SU-DHL-6 (cell line): ENCODE measurements around the gene BBS7.

Source experiments
- H2AFZ ChIP-seq: fragments of 200-600 bp; sonication (generic); 2 replicates; pipeline ENCODE4 v1.6.1; 2014; ENCODE audit warnings: low read depth, mild to moderate bottlenecking, moderate library complexity, mixed read lengths, antibody characterized with exemption, low read length; ENCODE audit not compliant: severe bottlenecking
- H3F3A ChIP-seq: fragments of 200-600 bp; shearing (Covaris generic); 2 replicates; pipeline ENCODE4 v1.6.0; 2016; ENCODE audit warnings: antibody characterized with exemption, mild to moderate bottlenecking; ENCODE audit not compliant: insufficient read depth
- H3K27ac ChIP-seq: fragments of 200-600 bp; sonication (generic); 2 replicates; pipeline ENCODE4 v1.5.1; 2016; ENCODE audit warnings: low read depth, mild to moderate bottlenecking, low read length, moderate library complexity, mixed read lengths
- H3K27me3 ChIP-seq: fragments of 200-600 bp; sonication (generic), shearing (Covaris generic); 2 replicates; pipeline ENCODE4 v1.6.0; 2014; ENCODE audit warnings: mild to moderate bottlenecking, low read length
- H3K36me3 ChIP-seq: fragments of 200-600 bp; sonication (generic); 2 replicates; pipeline ENCODE4 v1.6.1; 2014; ENCODE audit warnings: mild to moderate bottlenecking, low read length, mixed read lengths
- H3K4me2 ChIP-seq: fragments of 300-600, 200-600 bp; shearing (Covaris generic), sonication (generic); 2 replicates; pipeline ENCODE4 v1.6.0; 2014; ENCODE audit warnings: low read length, low read depth, mild to moderate bottlenecking; ENCODE audit not compliant: poor library complexity, severe bottlenecking
- H3K4me3 ChIP-seq: fragments of 200-600 bp; sonication (generic); 2 replicates; pipeline ENCODE4 v1.5.1; 2014; ENCODE audit warnings: antibody characterized with exemption, low read length, mild to moderate bottlenecking, mixed read lengths; ENCODE audit not compliant: insufficient read depth, poor library complexity, severe bottlenecking
- H3K79me2 ChIP-seq: fragments of 200-600 bp; sonication (generic); 2 replicates; pipeline ENCODE4 v1.6.1; 2014; ENCODE audit warnings: mild to moderate bottlenecking, low read length, moderate library complexity; ENCODE audit not compliant: insufficient read depth
- H3K9ac ChIP-seq: fragments of 200-600 bp; sonication (generic); 2 replicates; pipeline ENCODE4 v1.7.0; 2014; ENCODE audit warnings: mild to moderate bottlenecking, low read length
- H3K9me2 ChIP-seq: fragments of 200-600 bp; sonication (generic); replicated peaks from 2 replicates; pipeline ENCODE4 v1.6.1; 2014; ENCODE audit warnings: low read length; ENCODE audit not compliant: insufficient read depth
- H3K9me3 ChIP-seq: fragments of 200-600 bp; sonication (generic); 2 replicates; pipeline ENCODE4 v1.6.1; 2014; ENCODE audit warnings: low read length, mixed read lengths; ENCODE audit not compliant: insufficient read depth
- H4K20me1 ChIP-seq: fragments of 200-600 bp; sonication (generic); 2 replicates; pipeline ENCODE4 v1.6.1; 2014; ENCODE audit warnings: low read depth, mild to moderate bottlenecking, antibody characterized with exemption, low read length, moderate library complexity, mixed read lengths
- EZH2phosphoT487 ChIP-seq: fragments of 200-600 bp; sonication (generic), shearing (Covaris generic); conservative IDR thresholded peaks from 2 replicates; pipeline ENCODE4 v1.6.1; 2018; ENCODE audit warnings: mild to moderate bottlenecking, antibody characterized with exemption, low read length, moderate library complexity, mixed read lengths
- TF ChIP-seq, protein P1 (sequence below): fragments of 200-600 bp; sonication (generic); IDR thresholded peaks from one replicate; pipeline ENCODE4 v1.5.1; 2017; ENCODE audit warnings: antibody characterized with exemption, mild to moderate bottlenecking, low read length, moderate library complexity; ENCODE audit not compliant: insufficient read depth, poor library complexity, severe bottlenecking

The BBS7 gene

DNA sequence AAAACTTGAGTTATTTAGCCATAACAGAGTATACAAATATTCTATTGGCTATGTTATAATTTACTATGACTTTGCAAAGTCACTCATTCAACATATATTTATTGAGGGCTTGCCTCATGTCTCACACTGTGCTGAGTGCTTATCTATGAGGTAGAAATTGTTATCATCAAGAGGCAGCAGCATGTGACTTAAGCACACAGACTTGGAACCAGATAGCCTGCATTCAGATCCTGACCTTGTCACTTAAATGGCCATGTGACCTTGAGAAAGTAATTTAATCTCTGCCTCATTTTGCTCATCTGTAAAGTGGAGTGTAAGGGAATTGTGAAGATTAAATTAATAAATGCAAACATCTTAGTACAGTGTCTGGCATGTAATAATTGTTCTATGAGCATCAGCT is 79.3 kb downstream of the BBS7 start:
- Histone ChIP-seq H3K9ac (no peak overlapping the region), H4K20me1 (no peaks in the 10 kb centered on the region), H2AFZ (no peak overlapping the region), H3K9me3 (no peaks in the 10 kb centered on the region), H3K79me2 (no peaks in the 10 kb centered on the region), H3K27ac (no peak overlapping the region), H3K27me3 (no peaks in the 10 kb centered on the region), H3K36me3 (no peaks in the 10 kb centered on the region), H3K9me2 (no peaks in the 10 kb centered on the region), H3F3A (no peaks in the 10 kb centered on the region), H3K4me2 (no peak overlapping the region), H3K4me3 (no peak overlapping the region)
- TF ChIP-seq, protein P1, sequence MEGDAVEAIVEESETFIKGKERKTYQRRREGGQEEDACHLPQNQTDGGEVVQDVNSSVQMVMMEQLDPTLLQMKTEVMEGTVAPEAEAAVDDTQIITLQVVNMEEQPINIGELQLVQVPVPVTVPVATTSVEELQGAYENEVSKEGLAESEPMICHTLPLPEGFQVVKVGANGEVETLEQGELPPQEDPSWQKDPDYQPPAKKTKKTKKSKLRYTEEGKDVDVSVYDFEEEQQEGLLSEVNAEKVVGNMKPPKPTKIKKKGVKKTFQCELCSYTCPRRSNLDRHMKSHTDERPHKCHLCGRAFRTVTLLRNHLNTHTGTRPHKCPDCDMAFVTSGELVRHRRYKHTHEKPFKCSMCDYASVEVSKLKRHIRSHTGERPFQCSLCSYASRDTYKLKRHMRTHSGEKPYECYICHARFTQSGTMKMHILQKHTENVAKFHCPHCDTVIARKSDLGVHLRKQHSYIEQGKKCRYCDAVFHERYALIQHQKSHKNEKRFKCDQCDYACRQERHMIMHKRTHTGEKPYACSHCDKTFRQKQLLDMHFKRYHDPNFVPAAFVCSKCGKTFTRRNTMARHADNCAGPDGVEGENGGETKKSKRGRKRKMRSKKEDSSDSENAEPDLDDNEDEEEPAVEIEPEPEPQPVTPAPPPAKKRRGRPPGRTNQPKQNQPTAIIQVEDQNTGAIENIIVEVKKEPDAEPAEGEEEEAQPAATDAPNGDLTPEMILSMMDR = no peak
- TF ChIP-seq EZH2phosphoT487 = no peak

DNA sequence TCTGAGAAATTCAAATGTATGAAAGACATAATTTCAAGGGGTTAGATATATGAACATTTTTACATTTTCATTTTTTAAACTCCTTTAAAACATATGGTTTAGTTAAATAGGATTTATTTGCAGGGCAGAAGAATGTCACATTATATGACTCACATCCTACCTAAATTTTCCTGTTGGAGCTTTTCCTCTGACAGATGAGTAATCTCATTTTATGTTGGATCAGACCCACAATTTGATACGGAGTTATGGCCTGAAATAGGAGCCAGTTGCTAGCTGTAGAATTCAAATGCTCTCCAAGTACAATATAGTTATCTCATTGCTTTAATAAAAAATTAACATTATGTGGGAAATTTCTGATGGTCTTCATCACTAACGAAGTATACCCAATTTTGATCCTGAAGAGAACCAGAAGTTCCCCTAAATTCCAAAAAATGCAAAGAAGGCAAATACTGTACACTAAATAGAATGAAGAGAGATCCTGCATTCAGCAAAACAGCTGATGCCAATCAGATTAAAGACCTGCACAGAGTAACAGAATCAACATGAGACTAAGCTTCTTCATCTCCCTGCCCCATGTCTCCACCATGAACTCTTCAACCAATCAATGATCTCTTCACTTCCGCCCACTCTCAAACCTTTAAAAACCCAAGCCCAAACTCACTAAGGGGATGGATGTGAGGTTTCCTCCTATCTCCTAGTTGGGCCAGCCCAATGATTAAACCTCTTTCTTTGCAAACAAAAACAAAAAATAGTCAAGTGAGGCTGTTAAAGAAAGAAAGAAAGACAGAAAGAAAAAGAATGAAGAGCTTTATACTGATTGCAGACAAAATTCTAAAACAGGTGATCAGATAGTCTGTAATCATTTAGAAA is 80.1 kb downstream of the BBS7 start:
- Histone ChIP-seq H3K9ac (no peak overlapping the region), H3K9me2 (no peaks in the 10 kb centered on the region), H2AFZ (no peak overlapping the region), H3K9me3 (no peaks in the 10 kb centered on the region), H3K36me3 (no peaks in the 10 kb centered on the region), H3F3A (no peaks in the 10 kb centered on the region), H3K27ac (no peak overlapping the region), H3K79me2 (no peaks in the 10 kb centered on the region), H3K27me3 (no peaks in the 10 kb centered on the region), H4K20me1 (no peaks in the 10 kb centered on the region), H3K4me3 (no peak overlapping the region), H3K4me2 (no peak overlapping the region)
- TF ChIP-seq, protein P1 = no peak
- no peak for TF ChIP-seq EZH2phosphoT487

DNA sequence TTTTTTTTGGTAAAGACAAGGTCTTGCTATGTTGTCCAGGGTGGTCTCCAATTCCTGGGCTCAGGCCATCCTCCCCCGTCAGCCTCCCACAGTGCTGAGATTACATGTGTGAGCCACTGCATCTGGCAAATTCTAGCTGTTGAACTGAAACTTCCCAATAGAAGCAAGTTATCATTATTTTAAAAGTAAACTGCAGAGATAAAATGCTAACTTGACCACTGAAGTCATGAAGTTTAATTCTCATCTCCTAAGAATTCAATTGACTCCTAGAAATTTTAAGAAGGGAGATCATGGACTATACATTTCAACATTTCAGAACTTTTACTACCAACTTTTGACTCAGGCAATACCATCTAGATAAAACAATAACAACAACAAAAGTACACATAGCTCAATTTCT is 80.8 kb downstream of the BBS7 start:
- no peak overlapping the region for H3K27ac ChIP-seq
- no peaks in the 10 kb centered on the region for H3F3A ChIP-seq
- H3K36me3 ChIP-seq = no peaks in the 10 kb centered on the region
- H3K27me3 ChIP-seq = no peaks in the 10 kb centered on the region
- H3K4me2 ChIP-seq = no peak overlapping the region
- no peaks in the 10 kb centered on the region for H3K79me2 ChIP-seq
- no peaks in the 10 kb centered on the region for H3K9me3 ChIP-seq
- no peaks in the 10 kb centered on the region for H3K9me2 ChIP-seq
- H3K4me3 ChIP-seq = no peak overlapping the region
- no peak overlapping the region for H3K9ac ChIP-seq
- no peaks in the 10 kb centered on the region for H4K20me1 ChIP-seq
- TF ChIP-seq EZH2phosphoT487 = no peak
- TF ChIP-seq, protein P1 = no peak
- no peak overlapping the region for H2AFZ ChIP-seq
